K562 (cell line): Measurements from ENCODE around the gene FAM186B. TPM values are rescaled to one million over a fixed set of nuclear protein-coding genes. Genes with fewer than 3 reads are reported as not detected.

Source experiments
- CBX8 ChIP-seq: fragments of 200-600 bp; sonication (generic); IDR thresholded peaks from 2 replicates; pipeline ENCODE4 v1.6.1; 2012; ENCODE audit warnings: borderline replicate concordance, mixed run types, low read depth, mild to moderate bottlenecking, moderate library complexity, mixed read lengths, low read length, control low read depth, inconsistent platforms; ENCODE audit not compliant: poor library complexity, severe bottlenecking; ENCODE audit errors: extremely low read depth
- ELF1 ChIP-seq: fragments of 200-800 bp; sonication (Bioruptor generic); IDR thresholded peaks from 2 replicates; pipeline ENCODE4 v1.6.1; 2016; ENCODE audit warnings: missing genetic modification characterization, missing compliant biosample characterization
- IFI16 ChIP-seq: fragments of 250-450 bp; sonication (Bioruptor Pico); IDR thresholded peaks from 2 replicates; pipeline ENCODE4 v2.1.2; 2022; ENCODE audit warnings: mild to moderate bottlenecking, inconsistent platforms
- MAZ ChIP-seq, 2 experiments: fragments of 450-650 bp in 1 of 2; sonication (generic) in 1 of 2; formaldehyde crosslinking; IDR thresholded peaks in 1 of 2; conservative IDR thresholded peaks in 1 of 2; 2 replicates each; pipeline versions ENCODE4 v1.4.0 to v1.5.0; 2020; ENCODE audit warnings: mild to moderate bottlenecking in 1 of 2, missing genetic modification reagents in 1 of 2
- MEIS2 ChIP-seq: fragments of 450-650 bp; IDR thresholded peaks from 2 replicates; pipeline ENCODE4 v1.6.1; 2014; ENCODE audit warnings: mild to moderate bottlenecking; ENCODE audit not compliant: partially characterized antibody
- NCOA1 ChIP-seq: fragments of 450-650 bp; IDR thresholded peaks from 2 replicates; pipeline ENCODE4 v1.6.1; 2016; ENCODE audit warnings: low read depth
- POLR2G ChIP-seq: fragments of 200-400 bp; formaldehyde crosslinking; IDR thresholded peaks from 2 replicates; pipeline ENCODE4 v1.6.1; 2017; ENCODE audit warnings: low read depth, mild to moderate bottlenecking, antibody characterized with exemption, low read length, moderate library complexity
- RAD51 ChIP-seq: fragments of 450-650 bp; IDR thresholded peaks from 2 replicates; pipeline ENCODE4 v1.7.1; 2016; ENCODE audit warnings: low read depth, mild to moderate bottlenecking, borderline replicate concordance
- RBM14 ChIP-seq: fragments of 200-400 bp; formaldehyde crosslinking; IDR thresholded peaks from 2 replicates; pipeline ENCODE4 v1.6.1; 2018; ENCODE audit warnings: low read depth, mild to moderate bottlenecking, low read length, moderate library complexity, borderline replicate concordance; ENCODE audit not compliant: insufficient read depth
- SP1 ChIP-seq: sonication (generic); formaldehyde crosslinking; IDR thresholded peaks from 2 replicates; pipeline ENCODE4 v1.8.1; 2022; ENCODE audit warnings: mild to moderate bottlenecking, missing genetic modification reagents
- TFAP4 ChIP-seq: sonication (generic); formaldehyde crosslinking; IDR thresholded peaks from 2 replicates; pipeline ENCODE4 v1.8.0; 2022; ENCODE audit warnings: missing genetic modification reagents, mild to moderate bottlenecking, moderate library complexity, borderline replicate concordance
- THAP12 ChIP-seq: fragments of 250-450 bp; sonication (Bioruptor Pico); IDR thresholded peaks from 2 replicates; pipeline ENCODE4 v1.9.0; 2021; ENCODE audit warnings: mild to moderate bottlenecking, inconsistent platforms
- U2AF1 ChIP-seq: fragments of 200-400 bp; formaldehyde crosslinking; optimal IDR thresholded peaks from 2 replicates; pipeline ENCODE3; 2017; ENCODE audit warnings: mild to moderate bottlenecking, low read depth, low read length, moderate library complexity
- ZBTB7A ChIP-seq: IDR thresholded peaks from 2 replicates; pipeline ENCODE4 v1.6.1; 2011; ENCODE audit warnings: low read depth, mild to moderate bottlenecking, low read length, moderate library complexity, borderline replicate concordance; ENCODE audit not compliant: control insufficient read depth
- polyA plus RNA-seq, 8 experiments: library from polyadenylated mRNA; depleted of rRNA in 4 of 8; stranded (reverse) in 5 of 8; unstranded in 3 of 8; fragments of >200 nt; fragmentation: Nextera tagmentation in 2 of 8; fragmentation: Illumina TruSeq in 1 of 8; extraction: Ambion mirVana in 2 of 8; extraction: Trizol in 1 of 8; gene quantifications; 2 replicates each; pipeline versions ENCODE4 v1.2.1 to v1.2.3, GENCODE V29; 2011 to 2014; ENCODE audit warnings: inconsistent platforms in 1 of 8, missing spikeins in 1 of 8
- total RNA-seq, 7 experiments: library from RNA; depleted of rRNA in 6 of 7; stranded (reverse); fragments of >200 nt in 6 of 7; fragmentation: Illumina TruSeq in 2 of 7; extraction: Trizol in 2 of 7; gene quantifications; 2 replicates each; pipeline versions ENCODE4 v1.2.1 to v1.2.3, GENCODE V29; 2011 to 2021; ENCODE audit warnings: low replicate concordance in 1 of 7
- TF ChIP-seq, protein P1 (sequence below): sonication (generic); IDR thresholded peaks from 2 replicates; pipeline ENCODE4 v1.6.1; 2016
- TF ChIP-seq, protein P2 (sequence below): fragments of 200-800 bp; sonication (Bioruptor generic); IDR thresholded peaks from 2 replicates; pipeline ENCODE4 v1.6.1; 2017; ENCODE audit warnings: missing genetic modification characterization, missing compliant biosample characterization
- TF ChIP-seq, protein P3 (sequence below): sonication (generic); formaldehyde crosslinking; IDR thresholded peaks from 2 replicates; pipeline ENCODE4 v1.8.1; 2022; ENCODE audit warnings: missing genetic modification reagents

The FAM186B gene
- total and polyA plus RNA-seq, 9 of the 15 experiments (the other 6 are each of a cell fraction or from before 2014, with no cell fraction given): 0.07 to 0.42 (median 0.15) TPM

DNA sequence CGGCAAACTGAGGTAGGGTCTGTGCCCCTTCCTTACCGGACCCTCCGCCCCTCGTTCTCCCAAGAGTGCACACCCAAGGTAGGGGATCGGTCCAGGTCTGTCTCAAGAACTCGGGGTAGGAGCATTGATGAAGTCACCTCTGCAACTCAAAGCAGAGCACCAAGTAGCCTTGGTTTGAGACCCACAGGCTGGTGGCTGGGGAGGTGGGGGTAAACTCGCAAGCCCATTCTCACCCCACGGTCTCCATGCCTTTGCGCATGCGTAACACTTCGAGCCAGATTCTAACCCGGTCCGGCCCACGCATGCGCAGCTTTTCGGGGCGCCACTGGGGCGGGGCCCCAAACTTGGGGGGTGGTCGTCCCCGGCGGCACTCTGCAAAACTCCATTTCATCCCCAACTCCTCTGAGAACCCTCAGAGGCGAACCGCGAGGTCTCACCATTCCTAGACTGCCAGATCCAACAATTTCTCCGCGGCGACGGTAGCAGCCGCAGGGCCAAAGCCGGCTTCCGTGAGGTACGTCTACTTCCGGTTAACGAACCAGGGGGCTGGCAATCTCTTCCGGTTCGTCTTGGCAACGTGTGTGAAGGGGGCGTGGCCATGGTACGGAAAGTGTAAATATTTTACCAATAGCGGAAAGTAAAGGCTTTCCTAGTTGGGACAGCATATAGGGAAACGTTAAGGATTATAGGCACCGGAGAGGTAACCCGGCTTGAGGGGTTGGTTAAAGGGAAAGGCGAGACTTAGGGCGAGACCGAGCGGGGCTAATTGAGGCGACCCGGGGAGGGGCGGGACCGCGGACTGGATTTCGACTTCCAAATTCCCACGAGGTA lies 37.6 kb downstream of the FAM186B start, which contains the start of gene MCRS1 (continued):
- TF ChIP-seq POLR2G: peak; percentile 89
- TF ChIP-seq RBM14: no peak
- TF ChIP-seq ZBTB7A: peak; percentile 80
- no peak for TF ChIP-seq RAD51
- peak; percentile 92 for TF ChIP-seq ELF1 (tag)
- TF ChIP-seq SP1 (CRISPR knock-in tag): peak; percentile 94
- TF ChIP-seq, protein P1, sequence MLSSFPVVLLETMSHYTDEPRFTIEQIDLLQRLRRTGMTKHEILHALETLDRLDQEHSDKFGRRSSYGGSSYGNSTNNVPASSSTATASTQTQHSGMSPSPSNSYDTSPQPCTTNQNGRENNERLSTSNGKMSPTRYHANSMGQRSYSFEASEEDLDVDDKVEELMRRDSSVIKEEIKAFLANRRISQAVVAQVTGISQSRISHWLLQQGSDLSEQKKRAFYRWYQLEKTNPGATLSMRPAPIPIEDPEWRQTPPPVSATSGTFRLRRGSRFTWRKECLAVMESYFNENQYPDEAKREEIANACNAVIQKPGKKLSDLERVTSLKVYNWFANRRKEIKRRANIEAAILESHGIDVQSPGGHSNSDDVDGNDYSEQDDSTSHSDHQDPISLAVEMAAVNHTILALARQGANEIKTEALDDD: no peak
- no peak for TF ChIP-seq IFI16 (CRISPR knock-in tag)
- TF ChIP-seq, protein P2, sequence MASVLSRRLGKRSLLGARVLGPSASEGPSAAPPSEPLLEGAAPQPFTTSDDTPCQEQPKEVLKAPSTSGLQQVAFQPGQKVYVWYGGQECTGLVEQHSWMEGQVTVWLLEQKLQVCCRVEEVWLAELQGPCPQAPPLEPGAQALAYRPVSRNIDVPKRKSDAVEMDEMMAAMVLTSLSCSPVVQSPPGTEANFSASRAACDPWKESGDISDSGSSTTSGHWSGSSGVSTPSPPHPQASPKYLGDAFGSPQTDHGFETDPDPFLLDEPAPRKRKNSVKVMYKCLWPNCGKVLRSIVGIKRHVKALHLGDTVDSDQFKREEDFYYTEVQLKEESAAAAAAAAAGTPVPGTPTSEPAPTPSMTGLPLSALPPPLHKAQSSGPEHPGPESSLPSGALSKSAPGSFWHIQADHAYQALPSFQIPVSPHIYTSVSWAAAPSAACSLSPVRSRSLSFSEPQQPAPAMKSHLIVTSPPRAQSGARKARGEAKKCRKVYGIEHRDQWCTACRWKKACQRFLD: peak; percentile 89
- peak; percentile 52 for TF ChIP-seq NCOA1
- TF ChIP-seq, protein P3, sequence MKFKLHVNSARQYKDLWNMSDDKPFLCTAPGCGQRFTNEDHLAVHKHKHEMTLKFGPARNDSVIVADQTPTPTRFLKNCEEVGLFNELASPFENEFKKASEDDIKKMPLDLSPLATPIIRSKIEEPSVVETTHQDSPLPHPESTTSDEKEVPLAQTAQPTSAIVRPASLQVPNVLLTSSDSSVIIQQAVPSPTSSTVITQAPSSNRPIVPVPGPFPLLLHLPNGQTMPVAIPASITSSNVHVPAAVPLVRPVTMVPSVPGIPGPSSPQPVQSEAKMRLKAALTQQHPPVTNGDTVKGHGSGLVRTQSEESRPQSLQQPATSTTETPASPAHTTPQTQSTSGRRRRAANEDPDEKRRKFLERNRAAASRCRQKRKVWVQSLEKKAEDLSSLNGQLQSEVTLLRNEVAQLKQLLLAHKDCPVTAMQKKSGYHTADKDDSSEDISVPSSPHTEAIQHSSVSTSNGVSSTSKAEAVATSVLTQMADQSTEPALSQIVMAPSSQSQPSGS (CRISPR knock-in tag): no peak
- no peak for TF ChIP-seq U2AF1
- TF ChIP-seq TFAP4 (CRISPR knock-in tag): peak; percentile 78
- peak; percentile 98 for TF ChIP-seq MEIS2
- no peak for TF ChIP-seq THAP12 (CRISPR knock-in tag)
- TF ChIP-seq CBX8: no peak
- peak; percentile 79 to 88; a peak in 3 of 4 replicates for TF ChIP-seq MAZ (CRISPR knock-in tag; conservative IDR thresholded peaks at IDR 0.05 in 1 of 2, IDR thresholded peaks at IDR 0.05 in 1 of 2)
